ENCODE results near the gene ERCC1.
A peak's percentile ranks its signal among the peaks of the same experiment; 100 is the strongest.

Gene ERCC1
- total RNA-seq, result 38.0 to 66.2 (median 52.1) reads per million in 3 experiments

GRCh38 chr19:45423589-45424190 lies at the start of gene ERCC1:
Gene ERCC1 (minus strand): TSS chr19:45423917. CDS start chr19:45423374, 543 bp downstream.
- no peak for DNase-seq

- DNase-seq, result no peak
These were observed 49.6 kb upstream of the ERCC1 start for GRCh38 chr19:45473367-45473681.

GRCh38 chr19:45472563-45473366 lies 49.0 kb upstream of the ERCC1 start:
- peak; percentile 57 for DNase-seq

- peak; percentile 42 for DNase-seq
These were observed 48.3 kb upstream of the ERCC1 start for GRCh38 chr19:45471931-45472562.

- peak; percentile 37 for DNase-seq
These were observed 47.6 kb upstream of the ERCC1 start for GRCh38 chr19:45471111-45471930.

GRCh38 chr19:45470762-45471081 lies 47.0 kb upstream of the ERCC1 start:
- DNase-seq, result peak; percentile 53

- no peak for DNase-seq
These were observed 46.4 kb upstream of the ERCC1 start for GRCh38 chr19:45469945-45470761.

- DNase-seq, result peak; percentile 95
These were observed 45.6 kb upstream of the ERCC1 start for GRCh38 chr19:45469132-45469944.

GRCh38 chr19:45468803-45469131 lies 45.0 kb upstream of the ERCC1 start:
- DNase-seq, result no peak

- no peak for DNase-seq
These were observed 44.5 kb upstream of the ERCC1 start for GRCh38 chr19:45468159-45468651.

- peak; percentile 97 for DNase-seq
These were observed 43.9 kb upstream of the ERCC1 start, which contains the start of gene FOSB for GRCh38 chr19:45467456-45468158. Gene FOSB (plus strand): TSS chr19:45467996. CDS start chr19:45468587, 591 bp downstream.

GRCh38 chr19:45467115-45467455 lies 43.4 kb upstream of the ERCC1 start:
- no peak for DNase-seq

- no peak for DNase-seq
These were observed 41.2 kb upstream of the ERCC1 start for GRCh38 chr19:45464852-45465441.

GRCh38 chr19:45464274-45464673 lies 40.6 kb upstream of the ERCC1 start:
- no peak for DNase-seq

- no peak for DNase-seq
These were observed 39.5 kb upstream of the ERCC1 start for GRCh38 chr19:45463241-45463640.

- no peak for DNase-seq
These were observed 38.5 kb upstream of the ERCC1 start for GRCh38 chr19:45462174-45462573.

- no peak for DNase-seq
These were observed 37.2 kb upstream of the ERCC1 start for GRCh38 chr19:45460807-45461347.

GRCh38 chr19:45457776-45458175 lies 34.1 kb upstream of the ERCC1 start:
- no peak for DNase-seq

GRCh38 chr19:45456500-45456815 lies 32.7 kb upstream of the ERCC1 start:
- no peak for DNase-seq
